Progenitor cell of endocrine pancreas (in vitro differentiated cells): ENCODE results near the gene OR6C76. TPM values are rescaled to one million over a fixed set of nuclear protein-coding genes. Genes with fewer than 3 reads are reported as not detected.
"Not testable (repeated sequence)": the region's sequence is repeated elsewhere in the genome, so short reads cannot be mapped to it uniquely, and the experiment has no call there.

Source experiments
- DNase-seq: peaks from one replicate; pipeline ENCODE4 v3.0.0; 2021; ENCODE audit warnings: low spot score; ENCODE audit not compliant: unreplicated experiment
- H3K27ac Mint-ChIP-seq: 2 replicates; pipeline ENCODE4 v1.8.0; 2021; ENCODE audit warnings: mild to moderate bottlenecking, moderate library complexity, mixed read lengths
- H3K27me3 Mint-ChIP-seq: 2 replicates; pipeline ENCODE4 v1.8.0; 2021; ENCODE audit warnings: mixed read lengths
- H3K36me3 Mint-ChIP-seq: 2 replicates; pipeline ENCODE4 v1.8.0; 2022; ENCODE audit warnings: mixed read lengths; ENCODE audit not compliant: insufficient read depth
- H3K4me1 Mint-ChIP-seq: 2 replicates; pipeline ENCODE4 v1.8.0; 2021; ENCODE audit warnings: low read depth, mixed read lengths
- H3K4me3 Mint-ChIP-seq: 2 replicates; pipeline ENCODE4 v1.8.0; 2021; ENCODE audit warnings: low read depth, mild to moderate bottlenecking, moderate library complexity, mixed read lengths
- H3K9me3 Mint-ChIP-seq: 2 replicates; pipeline ENCODE4 v1.8.0; 2021; ENCODE audit warnings: low read depth, mixed read lengths
- CTCF ChIP-seq: fragments of 200-600 bp; sonication (generic); IDR thresholded peaks from one replicate; pipeline ENCODE4 v1.5.0; 2021; ENCODE audit warnings: antibody characterized with exemption, mild to moderate bottlenecking; ENCODE audit not compliant: unreplicated experiment
- total RNA-seq: library from RNA; stranded (reverse); gene quantifications from 2 replicates; pipeline ENCODE4 v1.2.1, GENCODE V29; 2021

The OR6C76 gene
- total RNA-seq, 1 donor from 2014 or later = not detected

GRCh38 chr12:55420307-55420962 is 5.6 kb upstream of the OR6C76 start:
- H3K27ac Mint-ChIP-seq = no peak overlapping the region
- peaks cover 2% of the 10 kb centered on the region for H3K9me3 Mint-ChIP-seq
- H3K4me1 Mint-ChIP-seq = peaks cover under 1% of the 10 kb centered on the region
- TF ChIP-seq CTCF = no peak
- no peaks in the 10 kb centered on the region for H3K27me3 Mint-ChIP-seq
- no peak for DNase-seq
- H3K4me3 Mint-ChIP-seq = no peak overlapping the region
- H3K36me3 Mint-ChIP-seq = no peaks in the 10 kb centered on the region

GRCh38 chr12:55428331-55429243 is 2.5 kb downstream of the OR6C76 start:
- no peak overlapping the region for H3K4me3 Mint-ChIP-seq
- no peaks in the 10 kb centered on the region for H3K36me3 Mint-ChIP-seq
- no peaks in the 10 kb centered on the region for H3K27me3 Mint-ChIP-seq
- DNase-seq = no peak
- no peaks in the 10 kb centered on the region for H3K9me3 Mint-ChIP-seq
- no peak for TF ChIP-seq CTCF
- H3K27ac Mint-ChIP-seq = no peak overlapping the region
- peaks cover 1% of the 10 kb centered on the region for H3K4me1 Mint-ChIP-seq

- not testable (repeated sequence) for DNase-seq, H3K4me1 Mint-ChIP-seq, H3K27ac Mint-ChIP-seq, H3K4me3 Mint-ChIP-seq, H3K36me3 Mint-ChIP-seq, H3K27me3 Mint-ChIP-seq
- H3K9me3 Mint-ChIP-seq = peaks cover 15% of the 10 kb centered on the region
Measured at GRCh38 chr12:55441233-55441632, 15.2 kb downstream of the OR6C76 start.

- peaks cover 15% of the 10 kb centered on the region for H3K9me3 Mint-ChIP-seq
- H3K4me3 Mint-ChIP-seq = no peak within 1 kb of the TSS
- no peaks in the 10 kb centered on the region for H3K27me3 Mint-ChIP-seq
- H3K27ac Mint-ChIP-seq = no peak within 1 kb of the TSS
- DNase-seq = no peak
- no peaks in the 10 kb centered on the region for H3K36me3 Mint-ChIP-seq
- H3K4me1 Mint-ChIP-seq = no peaks in the 10 kb centered on the region
- TF ChIP-seq CTCF = no peak
Measured at GRCh38 chr12:55443776-55444175, 17.7 kb downstream of the OR6C76 start, which contains the start of gene OR6C2. Gene OR6C2 (plus strand): TSS chr12:55444076. CDS start chr12:55452214, 8,138 bp downstream.

- H3K4me3 Mint-ChIP-seq = no peak overlapping the region
- TF ChIP-seq CTCF = no peak
- no peaks in the 10 kb centered on the region for H3K4me1 Mint-ChIP-seq
- no peaks in the 10 kb centered on the region for H3K36me3 Mint-ChIP-seq
- H3K9me3 Mint-ChIP-seq = peaks cover 9% of the 10 kb centered on the region
- no peak overlapping the region for H3K27ac Mint-ChIP-seq
- no peak for DNase-seq
- no peaks in the 10 kb centered on the region for H3K27me3 Mint-ChIP-seq
Measured at GRCh38 chr12:55445357-55445756, 19.3 kb downstream of the OR6C76 start.
